Measurements from ENCODE around the gene OBSL1.

The OBSL1 gene

DNA sequence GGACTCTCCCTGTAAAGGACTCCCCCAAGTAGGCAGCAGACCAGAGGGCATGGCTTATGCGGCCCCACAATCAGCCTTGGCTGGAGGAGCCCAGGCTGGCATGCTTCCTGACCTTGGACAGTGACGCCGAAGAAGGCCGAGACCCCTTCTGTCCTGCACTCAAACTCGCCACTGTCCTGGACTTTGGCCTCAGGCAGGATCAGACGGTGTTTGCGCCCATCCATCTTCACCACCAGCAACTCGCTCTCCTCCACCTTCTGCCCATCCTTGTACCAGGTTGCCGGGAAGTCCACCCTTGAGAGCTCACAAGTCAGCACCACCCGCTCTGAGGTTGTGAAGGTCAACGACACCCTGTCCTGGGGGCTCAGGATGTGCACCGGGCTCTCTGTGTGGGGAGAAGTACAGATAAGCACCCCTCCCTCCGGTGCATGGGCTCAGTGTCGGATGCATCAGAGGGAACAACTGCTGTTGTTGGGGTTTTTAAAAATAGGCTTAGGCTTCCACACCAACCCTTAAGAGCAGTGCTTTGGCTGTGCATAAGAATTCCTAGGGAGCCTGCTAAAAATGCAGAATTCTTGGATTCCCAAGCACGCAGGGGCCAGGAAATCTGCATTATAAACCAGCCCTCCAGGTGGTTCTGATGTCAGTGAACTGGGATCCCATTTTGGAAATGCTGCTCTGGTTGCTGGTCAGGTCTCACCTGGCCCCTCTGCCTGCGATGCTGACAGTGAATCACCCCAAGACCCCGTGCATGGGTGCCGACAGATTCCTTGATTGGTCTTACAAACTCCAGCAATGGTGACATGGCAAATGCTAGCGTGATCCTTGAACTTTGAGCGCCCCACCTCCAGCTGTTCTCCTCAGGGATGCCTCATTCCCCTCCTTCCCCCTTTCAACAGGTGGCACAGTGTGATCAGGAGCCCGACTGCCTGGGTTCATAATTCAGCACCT is 5.9 kb downstream of the OBSL1 start:
- DNase-seq (ENCODE audit: low spot score) = no peak

DNA sequence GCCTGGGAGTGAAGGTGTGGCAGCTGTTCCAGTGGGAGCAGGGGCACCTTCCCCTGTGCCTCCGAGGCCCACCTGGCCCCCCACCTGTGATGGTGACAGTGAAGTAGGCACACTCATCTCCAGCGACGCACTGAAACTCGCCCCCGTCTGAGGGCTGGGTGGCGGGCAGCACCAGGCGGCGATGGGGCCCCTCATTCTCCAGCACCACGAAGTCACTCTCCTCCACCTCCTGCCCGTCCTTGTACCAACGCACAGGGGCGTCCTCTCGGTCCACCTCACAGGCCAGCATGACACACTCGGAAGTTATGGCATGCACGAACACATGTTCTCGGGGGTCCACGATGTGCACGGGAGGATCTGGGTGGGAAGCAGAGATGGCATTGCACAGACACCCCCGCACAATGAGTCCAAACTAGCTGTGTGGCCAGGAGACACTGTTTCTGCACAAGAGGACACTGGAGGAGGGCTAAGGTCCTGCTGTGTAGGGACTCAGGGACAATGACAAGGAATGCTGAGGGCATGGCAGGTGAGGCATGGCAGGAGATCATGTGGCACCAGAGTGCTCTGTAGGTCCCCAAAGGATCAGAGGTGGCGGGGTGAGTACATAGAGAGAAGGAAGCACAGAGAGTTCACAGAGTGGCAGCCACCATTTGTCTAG is 7.9 kb downstream of the OBSL1 start:
- no peak for DNase-seq (ENCODE audit: low spot score)

- no peak for DNase-seq (ENCODE audit: low spot score)
Observed at GRCh38 chr2:219562049-219563020, 9.0 kb downstream of the OBSL1 start.

DNA sequence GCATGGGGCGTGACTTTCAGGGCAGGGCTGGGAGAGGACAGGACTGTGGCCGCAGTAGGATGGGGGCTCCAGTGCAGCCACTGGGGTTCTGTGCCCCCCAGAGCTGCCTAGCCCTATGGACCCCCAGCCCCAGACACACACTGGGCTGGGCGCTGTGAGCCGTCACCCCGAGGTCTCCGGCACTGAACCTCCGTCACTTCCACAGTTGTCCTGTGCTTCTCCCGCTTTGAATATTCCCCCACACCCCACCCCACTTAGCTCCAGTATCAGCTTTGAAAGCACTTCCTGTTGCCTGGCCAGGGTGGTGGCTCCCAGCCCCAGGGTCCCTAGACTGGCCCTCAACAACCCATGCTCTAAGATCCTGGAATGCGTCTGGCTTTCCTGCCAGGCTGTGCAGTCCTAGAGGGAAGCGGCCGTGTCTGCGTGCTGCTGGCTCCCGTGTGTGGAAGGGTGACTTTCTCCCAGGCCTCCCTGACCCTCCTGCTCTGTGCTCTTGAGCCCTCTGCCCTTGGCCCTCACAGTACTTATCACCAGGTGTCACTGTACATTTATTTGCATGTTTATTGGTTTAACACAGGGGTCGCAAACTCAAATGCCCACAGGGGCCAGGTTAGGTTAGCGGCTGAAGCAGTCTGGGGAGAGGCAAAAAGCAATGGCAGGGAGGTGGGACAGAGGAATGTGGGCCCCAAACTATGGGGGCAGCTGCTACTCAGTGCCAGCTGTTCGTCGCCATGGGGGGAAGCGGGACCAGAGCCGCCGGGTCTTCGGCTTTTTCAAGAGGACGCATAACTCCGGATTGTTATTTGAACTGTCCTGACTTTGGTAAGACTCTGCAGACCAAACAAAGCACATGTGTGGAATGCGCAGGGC is 9.9 kb downstream of the OBSL1 start:
- no peak for DNase-seq (ENCODE audit: low spot score)

DNA sequence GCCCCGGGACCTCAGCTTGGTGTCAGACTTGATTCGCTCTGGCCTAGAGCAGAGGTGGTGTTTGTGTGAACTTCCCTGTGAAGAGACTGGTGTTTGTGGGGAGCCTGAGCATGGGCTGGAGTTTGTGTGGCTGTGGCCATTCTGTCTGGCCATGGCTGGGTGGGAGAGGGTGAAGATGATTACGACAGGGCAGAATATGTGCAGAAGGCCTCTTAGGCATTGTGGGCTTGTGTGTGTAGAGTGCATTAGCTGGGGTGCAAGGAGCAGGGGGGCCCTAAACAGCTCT is 10.5 kb downstream of the OBSL1 start:
- no peak for DNase-seq (ENCODE audit: low spot score)

DNA sequence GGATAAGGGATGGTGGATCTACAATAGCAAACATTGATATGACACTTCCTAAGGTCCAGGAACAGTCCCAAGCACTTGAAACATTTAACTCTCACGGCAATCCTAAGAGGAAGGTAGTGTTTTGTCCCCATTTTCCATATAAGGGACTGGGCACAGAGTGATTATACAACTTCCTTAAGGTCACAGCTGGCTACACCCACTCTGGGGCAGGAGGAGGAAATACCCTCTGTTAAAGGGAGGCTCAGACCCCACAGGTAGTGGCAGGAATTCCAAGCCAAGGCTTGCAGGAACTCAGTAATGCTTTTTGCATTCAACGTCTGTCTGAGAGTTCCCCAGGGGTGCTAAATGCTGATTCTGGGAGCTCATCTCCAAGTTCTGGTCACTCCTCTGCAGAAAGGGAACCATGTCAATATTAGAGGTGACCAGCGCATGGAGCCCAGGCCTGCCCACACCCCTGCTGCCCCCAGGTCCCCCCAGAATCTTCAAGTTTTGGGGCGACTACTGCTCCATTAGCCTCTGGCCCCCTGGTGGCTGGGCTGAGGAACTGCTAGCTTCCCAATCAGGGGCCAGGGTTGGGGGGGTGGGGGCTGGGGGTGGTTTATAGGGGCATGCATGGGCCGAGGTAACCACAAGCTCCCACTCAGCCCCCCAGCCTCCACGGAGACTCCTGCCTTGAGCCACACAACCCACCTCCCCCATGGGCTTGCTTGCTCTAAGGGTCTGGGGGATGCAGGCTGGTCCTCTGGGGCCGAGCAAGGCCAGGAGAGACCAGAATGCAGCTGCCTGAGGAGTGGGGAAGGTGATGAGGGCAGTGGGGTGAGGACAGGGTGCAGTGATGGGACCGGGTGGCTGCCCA is 11.1 kb downstream of the OBSL1 start:
- DNase-seq (ENCODE audit: low spot score) = peak; percentile 72

- DNase-seq (ENCODE audit: low spot score) = no peak
Observed at GRCh38 chr2:219559156-219559915, 12.0 kb downstream of the OBSL1 start.

DNA sequence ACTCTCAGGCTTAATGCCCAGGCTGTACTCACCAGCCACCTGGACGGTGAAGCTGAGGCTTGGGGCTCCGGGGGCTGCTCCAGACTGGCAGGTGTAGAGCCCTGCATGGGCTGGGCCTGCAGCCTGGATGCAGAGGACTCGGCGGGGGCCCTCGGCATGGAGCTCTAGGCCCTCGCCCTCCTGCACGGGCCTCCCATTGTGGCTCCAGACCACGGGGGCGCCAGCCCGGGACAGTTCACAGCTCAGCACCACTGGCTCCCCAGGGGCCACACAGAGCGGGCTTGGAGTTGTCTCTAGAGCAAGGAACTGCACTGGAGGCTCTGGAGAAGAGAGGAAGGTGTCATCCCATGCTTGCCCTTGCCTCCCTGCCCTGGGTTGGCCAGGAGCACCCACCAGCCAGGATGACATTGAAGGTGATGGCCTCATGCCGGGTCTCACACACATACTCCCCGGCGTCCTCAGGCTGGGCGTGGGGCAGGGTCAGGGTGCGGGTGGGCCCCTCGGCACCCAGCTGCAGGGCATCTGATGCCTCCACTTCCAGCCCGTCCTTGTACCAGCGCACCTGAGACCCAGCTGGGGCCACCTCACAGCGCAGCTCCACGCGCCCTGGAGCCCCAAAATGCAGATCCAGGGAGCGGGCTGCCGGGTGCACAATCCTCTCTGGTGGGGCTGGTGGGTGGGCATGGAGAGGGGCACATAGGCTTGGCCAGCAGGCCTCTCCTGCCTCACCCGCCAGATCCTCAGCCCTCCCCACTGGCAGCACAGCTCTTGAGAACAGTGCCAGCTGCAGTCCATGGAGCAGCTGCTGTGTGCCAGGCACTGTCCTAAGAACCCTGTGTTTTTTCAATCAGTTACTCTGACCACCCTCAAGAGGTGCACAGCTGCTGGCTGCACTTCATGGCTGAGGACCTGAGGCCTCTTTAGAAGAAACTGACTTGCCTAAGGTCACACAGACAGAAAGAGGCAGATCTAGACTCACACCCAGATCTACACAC is 13.3 kb downstream of the OBSL1 start:
- no peak for DNase-seq (ENCODE audit: low spot score)

DNA sequence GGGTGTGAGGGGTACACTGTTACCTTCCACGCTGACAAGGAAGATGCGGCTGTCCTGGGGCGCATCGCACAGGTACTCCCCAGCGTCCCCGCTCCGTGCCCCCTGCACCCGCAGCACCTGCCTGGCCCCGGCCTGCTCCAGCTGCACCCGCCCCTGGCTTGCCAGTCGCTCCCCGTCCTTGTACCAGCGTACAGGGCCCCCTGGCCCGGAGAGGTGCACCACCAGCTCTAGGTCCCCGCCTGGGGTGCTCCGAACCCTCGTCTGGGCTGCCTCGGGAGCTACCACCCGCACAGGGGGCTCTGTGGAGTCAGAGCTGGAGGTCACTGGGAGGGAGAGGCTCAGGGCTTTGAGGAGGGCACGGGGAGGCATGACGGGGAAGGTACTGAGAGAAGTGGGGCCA is 14.0 kb downstream of the OBSL1 start:
- no peak for DNase-seq (ENCODE audit: low spot score)

DNA sequence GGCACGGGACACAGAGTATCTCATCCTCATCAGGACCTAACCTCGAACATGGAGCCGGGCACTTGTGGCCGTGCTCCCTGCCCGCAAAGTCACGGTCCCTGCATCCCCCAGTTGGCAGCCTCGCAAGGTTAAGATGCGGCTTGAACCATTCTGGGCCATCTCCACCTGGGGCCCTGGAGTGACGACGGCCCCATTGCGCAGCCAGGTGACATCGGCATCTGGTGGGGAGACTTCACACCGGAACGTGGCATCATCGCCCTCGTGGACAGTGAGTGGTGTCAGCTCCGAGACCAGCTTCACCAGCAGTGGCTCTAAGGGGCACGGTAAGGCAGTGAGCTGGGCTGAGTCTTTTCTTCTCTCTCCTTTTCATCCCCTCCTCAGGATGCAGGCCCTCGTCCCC is 14.9 kb downstream of the OBSL1 start:
- DNase-seq (ENCODE audit: low spot score) = no peak

DNA sequence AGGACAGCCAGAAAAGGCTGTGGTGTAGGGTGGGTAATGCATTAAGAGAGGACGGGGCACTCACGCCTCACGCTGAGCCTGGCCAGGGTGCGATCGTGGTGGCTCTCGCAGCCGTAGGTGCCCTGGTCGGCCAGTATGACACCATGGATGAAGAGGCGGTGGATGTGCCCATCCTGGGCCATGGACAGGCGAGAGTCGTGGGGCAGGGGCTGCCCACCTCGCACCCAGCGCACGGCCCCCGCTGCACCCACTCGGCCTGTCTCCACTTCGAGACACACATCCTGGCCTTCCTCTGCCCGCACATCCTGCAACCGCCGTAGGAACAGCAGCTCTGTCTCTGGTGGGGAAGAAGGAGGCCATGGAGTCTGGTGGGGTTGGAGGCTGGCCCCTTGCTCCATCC is 15.4 kb downstream of the OBSL1 start:
- DNase-seq (ENCODE audit: low spot score) = no peak

DNA sequence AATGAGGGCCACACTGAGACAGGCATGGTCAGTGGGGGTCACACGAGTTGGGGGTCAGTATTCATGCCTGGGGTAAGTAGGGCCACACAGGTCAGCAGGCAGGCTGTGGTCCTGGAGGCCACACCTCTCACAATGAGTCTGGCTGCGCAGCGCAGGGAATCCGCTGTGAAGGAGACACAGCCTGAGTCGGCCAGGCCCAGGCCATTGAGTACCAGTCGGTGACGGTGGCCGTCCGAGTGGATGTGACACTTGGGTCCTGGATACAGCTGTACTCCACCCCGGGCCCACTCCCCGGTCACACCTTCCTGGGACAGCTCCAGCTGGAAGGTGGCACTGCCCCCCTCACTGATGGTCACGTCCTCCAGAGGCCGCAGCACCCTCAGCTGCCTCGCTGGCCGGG is 17.0 kb downstream of the OBSL1 start:
- DNase-seq (ENCODE audit: low spot score) = no peak

DNA sequence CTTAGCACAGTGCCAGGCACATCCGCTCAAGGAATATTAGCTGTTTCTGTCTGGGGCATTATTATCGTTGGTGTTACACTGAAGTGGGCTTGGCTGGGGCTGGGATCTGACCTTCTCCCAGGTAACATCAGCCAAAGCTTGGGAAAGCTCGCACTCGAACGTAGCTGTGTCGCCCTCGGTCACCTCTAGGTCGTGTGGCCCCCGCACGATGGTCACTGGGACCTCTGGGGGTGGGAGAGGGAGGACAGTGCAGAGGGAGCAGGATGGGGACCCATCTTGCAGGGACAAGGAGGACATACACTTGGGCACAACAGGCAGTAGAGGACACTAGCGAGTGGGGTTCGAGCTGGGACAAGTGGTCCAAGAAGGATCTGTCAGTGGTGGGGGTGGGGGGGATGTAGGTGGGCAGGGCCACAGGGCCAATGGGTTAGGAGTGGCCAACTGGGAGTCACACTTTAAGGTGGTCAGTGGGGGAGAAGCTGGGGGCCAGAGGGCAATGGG is 17.8 kb downstream of the OBSL1 start:
- DNase-seq (ENCODE audit: low spot score) = no peak

- DNase-seq (ENCODE audit: low spot score) = no peak
Observed at GRCh38 chr2:219553168-219553417, 18.2 kb downstream of the OBSL1 start.

DNA sequence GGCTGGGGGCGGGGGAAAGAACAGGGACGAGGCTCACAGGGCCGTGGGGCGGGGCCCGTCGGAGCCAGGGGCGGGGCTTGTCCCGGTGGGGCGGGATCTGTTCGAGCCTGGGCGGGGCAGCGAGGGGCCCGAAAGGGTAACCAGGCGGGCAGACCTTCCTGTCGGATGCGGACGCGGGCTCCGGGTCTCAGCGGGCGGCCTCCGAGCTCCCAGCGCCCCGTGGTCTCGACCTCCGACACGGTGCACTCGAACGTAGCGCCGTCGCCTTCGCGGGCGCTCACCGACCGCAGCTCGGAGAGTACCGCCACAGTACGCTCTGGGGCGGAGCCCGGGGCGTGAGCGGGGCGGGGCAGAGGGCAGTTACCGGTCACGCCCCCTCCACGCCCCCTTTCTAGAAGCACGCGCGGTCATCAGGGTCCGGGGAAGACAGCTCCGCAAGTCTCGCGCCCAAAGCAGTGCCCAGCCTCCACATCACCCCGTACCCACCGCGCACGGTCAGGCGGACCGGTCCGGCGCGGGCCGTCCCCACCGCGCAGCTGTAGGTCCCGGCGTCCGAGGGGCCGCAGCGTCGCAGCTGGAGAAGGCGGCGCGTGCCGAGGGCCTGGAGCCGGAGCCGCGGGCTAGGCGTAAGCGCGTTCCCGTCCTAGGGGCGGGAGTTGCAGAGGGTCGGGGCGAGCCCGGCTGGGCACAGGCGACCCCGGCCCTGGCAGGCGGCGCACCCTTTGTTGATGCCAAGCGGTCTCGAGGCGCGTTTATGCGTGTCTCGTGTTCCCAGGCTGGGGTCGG is 18.8 kb downstream of the OBSL1 start:
- peak; percentile 90 for DNase-seq (ENCODE audit: low spot score)

DNA sequence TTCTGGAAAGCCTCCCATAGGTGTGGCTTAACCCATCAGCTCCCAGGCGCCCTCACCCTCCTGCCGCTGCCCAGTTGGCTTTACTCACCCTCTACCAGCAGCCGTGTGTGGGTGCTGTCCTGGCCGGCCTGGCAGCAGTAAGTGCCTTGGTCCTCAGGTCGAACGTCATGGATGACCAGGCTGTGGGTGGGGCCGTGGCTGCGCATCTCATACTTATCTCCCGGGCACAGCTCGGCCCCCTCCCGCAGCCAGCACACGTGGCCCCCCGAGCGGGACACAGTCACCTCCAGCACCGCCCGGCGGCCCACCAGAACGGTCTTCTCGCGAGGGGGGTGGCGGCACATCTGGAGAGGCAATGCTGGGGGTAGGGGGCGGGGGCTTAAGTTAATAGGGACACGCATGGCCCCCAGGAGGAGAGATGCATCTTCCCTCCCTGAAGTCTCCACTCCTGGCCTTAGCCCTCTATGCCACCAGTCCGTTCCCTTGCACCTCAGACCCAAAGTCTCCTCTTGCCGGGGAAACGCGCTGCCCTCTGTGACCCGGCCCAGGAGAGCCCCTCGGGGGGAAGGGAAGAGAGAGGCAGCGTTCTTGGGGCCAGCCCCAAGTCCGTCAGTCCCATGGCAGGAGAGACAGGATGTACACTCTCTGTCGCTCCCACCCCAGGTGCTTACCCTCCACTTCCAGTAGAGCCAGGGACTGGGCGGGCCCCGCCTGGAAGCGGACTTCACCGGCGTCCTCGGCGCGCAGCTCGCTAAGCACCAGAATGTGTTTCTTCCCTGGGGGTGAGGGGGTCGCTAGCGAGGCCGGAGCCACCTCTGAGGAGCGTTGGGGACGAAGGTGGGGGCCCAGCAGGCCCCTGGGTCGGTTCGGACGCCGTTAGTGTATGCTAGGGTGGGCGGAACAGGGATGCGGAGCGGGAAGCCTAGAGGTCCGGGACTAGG is 19.6 kb downstream of the OBSL1 start:
- DNase-seq (ENCODE audit: low spot score) = no peak

GRCh38 chr2:219549619-219550018 is 21.7 kb downstream of the OBSL1 start:
- no peak for DNase-seq (ENCODE audit: low spot score)

All from D341Med (cell line).